SK-N-MC (cell line): ENCODE data around the gene TEKT1.

Experiments
- EZH2 ChIP-seq: fragments of 200-600 bp; sonication (generic); IDR thresholded peaks from one replicate; pipeline ENCODE4 v1.6.1; 2017; ENCODE audit warnings: antibody characterized with exemption
- FOXP2 ChIP-seq: optimal IDR thresholded peaks from 2 replicates; pipeline ENCODE3; 2011; ENCODE audit warnings: mild to moderate bottlenecking, moderate library complexity; ENCODE audit not compliant: insufficient read depth; ENCODE audit errors: extremely low read length, control extremely low read depth
- POLR2AphosphoS5 ChIP-seq: IDR thresholded peaks from 2 replicates; pipeline ENCODE4 v1.6.1; 2012; ENCODE audit warnings: mild to moderate bottlenecking, low read depth, low read length, borderline replicate concordance

GRCh38 chr17:6757747-6758146, 73.8 kb downstream of the TEKT1 start:
- no peak for TF ChIP-seq EZH2
- TF ChIP-seq POLR2AphosphoS5 = no peak
- no peak for TF ChIP-seq FOXP2
